GM23338 (cell line): Measurements from ENCODE around the gene ALDH5A1. TPM values are rescaled to one million over a fixed set of nuclear protein-coding genes. Genes with fewer than 3 reads are reported as not detected.

Source experiments
- ATAC-seq: fragments of 200-7000 bp; cut with Tn5 transposase; 3 replicates; pipeline ENCODE4 v1.9.1; 2020
- DNase-seq: peaks from one replicate; pipeline ENCODE4 v3.0.0-alpha.2; 2015; ENCODE audit warnings: low spot score
- H2AFZ ChIP-seq: fragments of 200-600 bp; sonication (generic); 2 replicates; pipeline ENCODE4 v1.8.0; 2016; ENCODE audit warnings: antibody characterized with exemption, mild to moderate bottlenecking, moderate library complexity
- H3F3A ChIP-seq: fragments of 200-600 bp; sonication (generic); replicated peaks from 2 replicates; pipeline ENCODE4 v1.8.0; 2017; ENCODE audit warnings: antibody characterized with exemption, mixed run types, low read depth
- H3K27ac ChIP-seq: fragments of 200-600 bp; sonication (generic); 2 replicates; pipeline ENCODE4 v1.6.1; 2016; ENCODE audit warnings: low read depth
- H3K27me3 ChIP-seq: fragments of 200-600 bp; sonication (generic); 2 replicates; pipeline ENCODE4 v1.8.0; 2016; ENCODE audit warnings: mild to moderate bottlenecking, mixed run types, moderate library complexity; ENCODE audit not compliant: insufficient read depth
- H3K36me3 ChIP-seq: fragments of 200-600 bp; sonication (generic); 2 replicates; pipeline ENCODE4 v1.8.0; 2016; ENCODE audit warnings: mild to moderate bottlenecking; ENCODE audit not compliant: insufficient read depth
- H3K4me1 ChIP-seq: fragments of 200-600 bp; sonication (generic); 2 replicates; pipeline ENCODE4 v1.8.0; 2016; ENCODE audit warnings: mild to moderate bottlenecking, moderate library complexity; ENCODE audit not compliant: insufficient read depth
- H3K4me2 ChIP-seq: fragments of 200-600 bp; sonication (generic); 2 replicates; pipeline ENCODE4 v1.7.1; 2017; ENCODE audit warnings: mixed run types
- H3K4me3 ChIP-seq: fragments of 200-600 bp; sonication (generic); 2 replicates; pipeline ENCODE4 v1.6.1; 2016; ENCODE audit warnings: mixed run types
- H3K79me2 ChIP-seq: fragments of 200-600 bp; sonication (generic); replicated peaks from 2 replicates; pipeline ENCODE4 v1.8.0; 2017; ENCODE audit warnings: mild to moderate bottlenecking; ENCODE audit not compliant: insufficient read depth
- H3K9me2 ChIP-seq: fragments of 200-600 bp; sonication (generic); 2 replicates; pipeline ENCODE4 v1.8.0; 2017; ENCODE audit not compliant: insufficient read depth
- H4K20me1 ChIP-seq: fragments of 200-600 bp; sonication (generic); replicated peaks from 2 replicates; pipeline ENCODE4 v1.8.0; 2017; ENCODE audit warnings: mild to moderate bottlenecking; ENCODE audit not compliant: insufficient read depth
- H3K27ac Mint-ChIP-seq: 2 replicates; pipeline ENCODE4 v1.8.0; 2020; ENCODE audit warnings: inconsistent platforms, mild to moderate bottlenecking, moderate library complexity, mixed read lengths
- H3K27me3 Mint-ChIP-seq: 3 replicates; pipeline ENCODE4 v1.8.0; 2022; ENCODE audit warnings: low read depth, mild to moderate bottlenecking, moderate library complexity, mixed read lengths, inconsistent platforms; ENCODE audit not compliant: insufficient read depth, poor library complexity
- H3K36me3 Mint-ChIP-seq: 3 replicates; pipeline ENCODE4 v1.8.0; 2021; ENCODE audit warnings: low read depth, mild to moderate bottlenecking, inconsistent platforms, moderate library complexity, mixed read lengths
- H3K4me1 Mint-ChIP-seq: 3 replicates; pipeline ENCODE4 v1.8.0; 2020; ENCODE audit warnings: mild to moderate bottlenecking, inconsistent platforms, mixed read lengths
- H3K4me3 Mint-ChIP-seq: 3 replicates; pipeline ENCODE4 v1.8.0; 2021; ENCODE audit warnings: moderate library complexity, mild to moderate bottlenecking, inconsistent platforms, mixed read lengths
- H3K9me3 Mint-ChIP-seq: 3 replicates; pipeline ENCODE4 v1.8.0; 2020; ENCODE audit warnings: moderate library complexity, mild to moderate bottlenecking, inconsistent platforms, mixed read lengths
- CREB1 ChIP-seq: fragments of 250-450 bp; sonication (Bioruptor Pico); IDR thresholded peaks from 2 replicates; pipeline ENCODE4 v1.5.0; 2020; ENCODE audit warnings: low read depth, mild to moderate bottlenecking, moderate library complexity
- CTCF ChIP-seq, 2 experiments: fragments of 200-600 bp in 1 of 2; sonication (generic) in 1 of 2; conservative IDR thresholded peaks; 2 replicates each; pipeline versions ENCODE4 v1.5.1 to v1.6.1; 2016 to 2017; ENCODE audit warnings: antibody characterized with exemption in 2 of 2, low read depth in 2 of 2, mild to moderate bottlenecking in 2 of 2, moderate library complexity in 1 of 2
- ETS1 ChIP-seq: IDR thresholded peaks from 2 replicates; pipeline ENCODE4 v1.6.1; 2016; ENCODE audit warnings: antibody characterized with exemption
- EZH2 ChIP-seq: fragments of 200-600 bp; sonication (generic); IDR thresholded peaks from one replicate; pipeline ENCODE4 v1.8.0; 2017; ENCODE audit warnings: antibody characterized with exemption, mild to moderate bottlenecking, low read depth; ENCODE audit not compliant: unreplicated experiment
- EZH2phosphoT487 ChIP-seq: fragments of 200-600 bp; sonication (generic); IDR thresholded peaks from one replicate; pipeline ENCODE4 v1.8.1; 2018; ENCODE audit warnings: antibody characterized with exemption; ENCODE audit not compliant: unreplicated experiment
- JUNB ChIP-seq: IDR thresholded peaks from one replicate; pipeline ENCODE4 v1.6.1; 2016; ENCODE audit warnings: antibody characterized with exemption; ENCODE audit not compliant: unreplicated experiment
- NANOG ChIP-seq: IDR thresholded peaks from 2 replicates; pipeline ENCODE4 v1.6.1; 2016; ENCODE audit warnings: antibody characterized with exemption, borderline replicate concordance
- POLR2AphosphoS5 ChIP-seq: IDR thresholded peaks from 2 replicates; pipeline ENCODE4 v1.6.1; 2016; ENCODE audit warnings: antibody characterized with exemption, low read depth
- REST ChIP-seq: IDR thresholded peaks from one replicate; pipeline ENCODE4 v1.6.1; 2018; ENCODE audit warnings: antibody characterized with exemption; ENCODE audit not compliant: unreplicated experiment
- STAT1 ChIP-seq: IDR thresholded peaks from one replicate; pipeline ENCODE4 v1.6.1; 2016; ENCODE audit warnings: antibody characterized with exemption; ENCODE audit not compliant: unreplicated experiment
- ZNF114 ChIP-seq: fragments of 250-450 bp; sonication (Bioruptor Pico); IDR thresholded peaks from 2 replicates; pipeline ENCODE4 v1.5.0; 2020; ENCODE audit warnings: mild to moderate bottlenecking, moderate library complexity
- ZNF331 ChIP-seq: fragments of 250-450 bp; sonication (Bioruptor Pico); IDR thresholded peaks from 2 replicates; pipeline ENCODE4 v1.5.0; 2020; ENCODE audit warnings: low read depth, mild to moderate bottlenecking, moderate library complexity
- ZNF462 ChIP-seq: fragments of 250-450 bp; sonication (Bioruptor Pico); IDR thresholded peaks from 2 replicates; pipeline ENCODE4 v1.5.0; 2020; ENCODE audit warnings: mild to moderate bottlenecking, moderate library complexity
- polyA plus RNA-seq: library from polyadenylated mRNA; unstranded; fragments of >200 nt; fragmentation: Nextera tagmentation; extraction: Ambion mirVana; gene quantifications from 2 replicates; pipeline ENCODE4 v1.2.1, GENCODE V29; 2016
- total RNA-seq: library from RNA; depleted of rRNA; stranded (reverse); fragments of >200 nt; shearing (Covaris generic); gene quantifications from 2 replicates; pipeline ENCODE4 v1.2.3, GENCODE V29; 2014

The ALDH5A1 gene
- total and polyA plus RNA-seq, 2 experiments from 2014 or later, result 3.1 to 5.2 TPM

- Mint-ChIP-seq H3K4me3 (no peak overlapping the region), H3K9me3 (peaks cover 11% of the 10 kb centered on the region), H3K27ac (no peak overlapping the region), H3K36me3 (peaks cover 24% of the 10 kb centered on the region), H3K27me3 (peaks cover 4% of the 10 kb centered on the region), H3K4me1 (no peaks in the 10 kb centered on the region)
- H2AFZ ChIP-seq, result no peak overlapping the region
- DNase-seq (no peak), ATAC-seq (no peak)
- no peak overlapping the region for H3K4me2 ChIP-seq
- H3K4me3 ChIP-seq, result no peak overlapping the region
- H3K36me3 ChIP-seq, result peaks cover 6% of the 10 kb centered on the region; the same call in 1 of the 2 replicates
- no peaks in the 10 kb centered on the region for H3K27me3 ChIP-seq
- H3K4me1 ChIP-seq, result no peaks in the 10 kb centered on the region
- no peaks in the 10 kb centered on the region for H3K9me2 ChIP-seq
- H3K79me2 ChIP-seq, result no peaks in the 10 kb centered on the region
- H4K20me1 ChIP-seq, result no peaks in the 10 kb centered on the region
- TF ChIP-seq JUNB (no peak), ZNF462 (CRISPR knock-in tag) (no peak), NANOG (no peak), REST (no peak), ZNF331 (CRISPR knock-in tag) (no peak), CTCF (conservative IDR thresholded peaks at IDR 0.05; ENCODE audit: low read depth in 2 of 2) (no peak), CREB1 (CRISPR knock-in tag) (no peak), POLR2AphosphoS5 (no peak), ZNF114 (CRISPR knock-in tag) (no peak), STAT1 (no peak), EZH2phosphoT487 (no peak), ETS1 (no peak), EZH2 (no peak)
- H3K27ac ChIP-seq, result no peak overlapping the region
- H3F3A ChIP-seq, result no peaks in the 10 kb centered on the region
Observed at GRCh38 chr6:24477070-24477469, 17.7 kb upstream of the ALDH5A1 start.
